Stimulated activated naive B cell treated with anti-CD40 and anti-IgM and Interleukin-4, amounts not matched to agents 10 μg/mL and 1 μg/mL and 100 μg/mL, for 72 hours (primary cell): ENCODE results near the gene ENPP7.

Experiments
- ATAC-seq, 2 donors: fragments of 150-1000 bp; cut with Tn5 transposase; replicated peaks; 2 replicates each; pipeline ENCODE4 v1.10.0; 2021; ENCODE audit warnings: moderate library complexity in 1 of 2
- DNase-seq: peaks from one replicate; pipeline ENCODE4 v3.0.0; 2021
- H3K27ac Mint-ChIP-seq: one replicate; pipeline ENCODE4 v1.8.0; 2022; ENCODE audit warnings: mild to moderate bottlenecking, mixed read lengths
- H3K27me3 Mint-ChIP-seq, 2 donors: one replicate each; pipeline ENCODE4 v1.8.0; 2022; ENCODE audit warnings: mixed read lengths in 2 of 2
- H3K36me3 Mint-ChIP-seq, 2 donors: one replicate each; pipeline ENCODE4 v1.8.0; 2022; ENCODE audit warnings: mixed read lengths in 2 of 2, mild to moderate bottlenecking in 1 of 2
- H3K4me1 Mint-ChIP-seq, 2 donors: one replicate each; pipeline ENCODE4 v1.8.0; 2022; ENCODE audit warnings: mixed read lengths in 2 of 2, mild to moderate bottlenecking in 1 of 2
- H3K4me3 Mint-ChIP-seq, 2 donors: one replicate each; pipeline ENCODE4 v1.8.0; 2022; ENCODE audit warnings: mild to moderate bottlenecking in 2 of 2, mixed read lengths in 2 of 2, moderate library complexity in 1 of 2
- H3K9me3 Mint-ChIP-seq, 2 donors: one replicate each; pipeline ENCODE4 v1.8.0; 2022; ENCODE audit warnings: mixed read lengths in 2 of 2, mild to moderate bottlenecking in 1 of 2

ENPP7 gene

DNA sequence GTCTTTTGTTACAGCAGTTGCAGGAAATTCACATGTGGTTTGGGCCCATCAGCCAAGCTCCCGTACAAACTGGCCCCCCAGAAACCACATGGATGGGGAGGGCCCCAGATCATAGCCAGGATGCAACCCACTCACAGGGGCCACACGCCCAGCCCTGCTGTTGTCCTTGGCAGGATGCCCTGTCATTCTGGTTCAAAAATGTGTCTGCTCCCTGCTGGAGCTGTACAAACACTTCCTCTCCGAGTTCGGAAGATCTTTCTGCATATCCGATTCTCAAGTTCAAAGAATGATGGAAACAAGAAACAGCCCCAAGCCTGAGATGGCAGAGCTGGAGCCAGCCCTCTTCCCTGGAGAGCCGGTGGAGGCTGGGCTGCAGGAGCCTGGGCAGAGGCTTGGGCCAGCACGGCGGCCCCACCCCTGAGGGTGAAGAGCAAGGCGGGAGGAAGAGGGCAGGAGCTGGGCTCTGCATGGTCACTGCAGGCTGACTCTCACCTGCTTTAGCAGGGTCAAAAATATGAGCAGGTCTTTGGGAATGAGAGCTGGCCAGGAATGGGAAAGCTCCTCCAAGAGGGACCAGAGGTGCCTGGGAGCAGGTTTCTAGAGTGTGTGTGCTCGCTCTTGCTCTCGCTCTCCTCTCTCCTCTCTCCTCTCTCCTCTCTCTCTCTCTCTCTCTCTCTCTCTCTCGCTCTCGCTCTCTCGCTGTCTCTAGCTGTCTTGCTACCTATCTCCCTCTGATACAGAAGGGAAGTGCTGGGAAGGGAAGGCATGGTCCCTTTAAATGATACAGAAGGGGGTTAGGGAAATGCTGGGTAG lies 34.7 kb upstream of the ENPP7 start:
- H3K27ac Mint-ChIP-seq: peak overlapping the region; percentile 33
- DNase-seq (no peak), ATAC-seq (no peak)
- H3K9me3 Mint-ChIP-seq: no peaks in the 10 kb centered on the region
- no peaks in the 10 kb centered on the region for H3K36me3 Mint-ChIP-seq
- no peak overlapping the region for H3K4me3 Mint-ChIP-seq
- peaks cover 53 to 80% of the 10 kb centered on the region in 2 donors for H3K27me3 Mint-ChIP-seq
- H3K4me1 Mint-ChIP-seq: peaks cover 14 to 18% of the 10 kb centered on the region in 2 donors

DNA sequence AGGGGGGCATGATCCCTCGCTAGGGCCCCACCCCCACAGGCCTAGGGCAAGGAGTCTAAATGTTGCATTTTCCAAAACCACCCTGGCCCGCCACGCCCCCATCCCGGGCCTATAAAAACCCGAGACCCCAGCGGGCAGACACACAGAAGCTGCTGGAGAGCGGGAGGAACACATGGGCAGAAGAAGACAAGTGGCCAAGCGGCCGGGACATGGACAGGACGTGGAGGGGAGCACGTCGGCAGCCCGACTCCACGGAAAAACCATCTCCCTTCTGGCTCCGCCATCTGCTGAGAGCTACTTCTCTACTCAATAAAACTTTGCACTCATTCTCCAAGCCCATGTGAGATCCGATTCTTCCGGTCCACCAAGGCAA lies 34.1 kb upstream of the ENPP7 start:
- peaks cover 14 to 18% of the 10 kb centered on the region in 2 donors for H3K4me1 Mint-ChIP-seq
- peak overlapping the region; percentile 33 for H3K27ac Mint-ChIP-seq
- H3K36me3 Mint-ChIP-seq: no peaks in the 10 kb centered on the region
- H3K27me3 Mint-ChIP-seq: peaks cover 55 to 82% of the 10 kb centered on the region in 2 donors
- DNase-seq (no peak), ATAC-seq (no peak)
- H3K4me3 Mint-ChIP-seq: no peak overlapping the region
- no peaks in the 10 kb centered on the region for H3K9me3 Mint-ChIP-seq

DNA sequence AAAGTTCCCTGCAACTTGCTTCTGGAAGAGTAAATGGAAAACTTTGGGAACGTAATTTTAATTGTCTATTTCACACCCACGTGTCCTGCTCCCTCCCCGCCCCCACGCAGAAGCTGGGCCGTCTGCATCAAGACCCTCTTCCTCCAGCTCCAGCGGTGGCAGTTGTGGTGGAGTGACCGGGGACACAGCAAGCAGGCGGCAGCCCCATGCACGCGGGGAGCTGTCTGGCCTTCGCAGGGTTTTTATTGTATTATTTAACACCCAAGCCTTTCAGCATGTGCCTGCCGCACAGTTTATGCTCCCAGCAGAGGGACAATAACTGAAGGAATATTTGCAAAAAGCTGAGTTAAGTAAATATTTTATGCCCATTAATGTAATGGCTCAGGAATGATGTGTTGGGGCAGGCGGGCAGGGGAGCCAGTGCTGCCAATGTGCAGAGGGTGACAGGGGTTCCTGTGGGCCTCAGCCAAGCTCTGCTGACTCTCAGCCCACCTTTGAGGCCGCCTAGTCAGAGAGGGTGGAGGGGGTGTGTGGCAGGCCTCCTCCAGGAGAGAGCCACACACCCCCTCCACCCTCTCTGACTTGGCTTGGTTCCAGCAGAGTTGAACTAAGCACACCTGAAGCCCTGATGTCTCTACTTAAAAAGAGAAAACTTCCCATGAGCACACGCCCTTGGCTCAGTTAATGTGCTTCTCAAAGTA lies 32.4 kb upstream of the ENPP7 start:
- Mint-ChIP-seq H3K4me1 (peaks cover 14 to 23% of the 10 kb centered on the region in 2 donors), H3K27ac (no peak overlapping the region), H3K9me3 (no peaks in the 10 kb centered on the region), H3K27me3 (peaks cover 50 to 79% of the 10 kb centered on the region in 2 donors), H3K4me3 (no peak overlapping the region), H3K36me3 (no peaks in the 10 kb centered on the region)
- ATAC-seq (no peak), DNase-seq (no peak)

DNA sequence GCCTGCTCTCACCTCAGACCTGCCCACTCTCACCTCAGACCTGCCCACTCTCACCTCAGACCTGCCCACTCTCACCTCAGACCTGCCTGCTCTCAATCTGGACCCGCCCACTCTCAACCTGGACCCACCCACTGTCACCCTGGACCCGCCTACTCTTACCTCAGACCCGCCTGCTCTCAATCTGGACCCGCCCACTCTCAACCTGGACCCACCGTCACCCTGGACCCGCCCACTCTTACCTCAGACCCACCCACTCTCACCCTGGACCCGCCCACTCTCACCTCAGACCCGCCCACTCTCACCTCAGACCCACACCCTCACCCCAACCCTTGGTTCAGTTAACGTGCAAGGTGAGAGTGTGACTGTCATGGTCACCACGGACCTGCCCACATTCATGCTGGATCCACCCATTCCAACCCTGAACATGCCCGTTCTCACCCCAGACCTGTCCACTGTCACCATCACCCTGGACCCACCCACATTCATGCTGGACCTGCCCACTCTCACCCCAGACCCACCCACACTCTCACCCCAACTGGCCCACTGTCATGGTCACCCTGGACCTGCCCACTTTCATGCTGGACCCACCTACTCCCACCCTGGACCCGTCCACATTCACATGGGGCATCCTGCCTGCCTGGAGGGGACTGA lies 31.2 kb upstream of the ENPP7 start:
- Mint-ChIP-seq H3K27ac (peak overlapping the region; percentile 16), H3K9me3 (peaks cover 0 to 2% of the 10 kb centered on the region in 2 donors), H3K4me1 (peaks cover 14 to 23% of the 10 kb centered on the region in 2 donors), H3K36me3 (no peaks in the 10 kb centered on the region), H3K4me3 (no peak overlapping the region), H3K27me3 (peaks cover 45 to 74% of the 10 kb centered on the region in 2 donors)
- DNase-seq (no peak), ATAC-seq (no peak)

DNA sequence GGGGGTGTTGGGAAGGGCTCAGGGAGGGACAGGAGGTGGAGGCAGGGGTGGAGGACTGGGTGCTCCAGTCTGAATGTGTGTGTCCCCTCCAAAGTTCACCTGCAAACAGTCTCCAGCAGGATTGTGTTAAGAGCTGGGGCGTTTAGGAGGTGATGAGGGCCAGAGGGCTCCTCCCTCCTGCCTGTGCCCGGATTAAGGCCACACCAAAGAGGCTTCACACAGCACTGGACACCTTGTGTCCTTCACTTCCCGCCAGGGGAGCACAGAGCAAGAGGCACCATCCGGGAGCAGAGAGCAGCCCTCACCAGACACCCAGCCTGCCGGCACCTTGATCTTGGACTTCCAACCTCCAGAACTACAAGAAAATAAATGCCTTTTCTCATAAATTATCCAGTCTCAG lies 30.2 kb upstream of the ENPP7 start:
- H3K9me3 Mint-ChIP-seq: peaks cover 0 to 2% of the 10 kb centered on the region in 2 donors
- no peaks in the 10 kb centered on the region for H3K36me3 Mint-ChIP-seq
- DNase-seq (no peak), ATAC-seq (no peak)
- peaks cover 44 to 64% of the 10 kb centered on the region in 2 donors for H3K27me3 Mint-ChIP-seq
- no peak overlapping the region for H3K27ac Mint-ChIP-seq
- peaks cover 14 to 23% of the 10 kb centered on the region in 2 donors for H3K4me1 Mint-ChIP-seq
- H3K4me3 Mint-ChIP-seq: no peak overlapping the region

DNA sequence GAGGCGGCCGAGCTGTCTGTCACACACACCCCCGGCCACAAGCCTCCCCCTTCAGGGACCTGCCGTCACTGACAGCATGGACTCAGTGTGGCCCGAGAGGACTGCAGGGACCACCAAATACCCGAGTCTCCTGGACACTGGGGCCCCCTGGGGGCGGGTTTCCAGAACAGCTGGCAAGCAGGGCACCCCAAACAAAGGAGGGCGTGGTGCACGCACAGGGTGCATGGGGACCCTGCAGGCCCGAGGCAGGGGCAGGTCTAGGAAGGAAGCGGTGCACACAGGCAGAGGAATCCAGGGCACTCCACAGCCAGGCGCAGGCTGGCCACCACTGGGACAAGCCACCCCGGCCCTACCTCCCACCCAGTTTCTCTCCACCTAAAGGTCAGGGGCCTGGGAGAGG lies 28.7 kb upstream of the ENPP7 start:
- no peaks in the 10 kb centered on the region for H3K36me3 Mint-ChIP-seq

DNA sequence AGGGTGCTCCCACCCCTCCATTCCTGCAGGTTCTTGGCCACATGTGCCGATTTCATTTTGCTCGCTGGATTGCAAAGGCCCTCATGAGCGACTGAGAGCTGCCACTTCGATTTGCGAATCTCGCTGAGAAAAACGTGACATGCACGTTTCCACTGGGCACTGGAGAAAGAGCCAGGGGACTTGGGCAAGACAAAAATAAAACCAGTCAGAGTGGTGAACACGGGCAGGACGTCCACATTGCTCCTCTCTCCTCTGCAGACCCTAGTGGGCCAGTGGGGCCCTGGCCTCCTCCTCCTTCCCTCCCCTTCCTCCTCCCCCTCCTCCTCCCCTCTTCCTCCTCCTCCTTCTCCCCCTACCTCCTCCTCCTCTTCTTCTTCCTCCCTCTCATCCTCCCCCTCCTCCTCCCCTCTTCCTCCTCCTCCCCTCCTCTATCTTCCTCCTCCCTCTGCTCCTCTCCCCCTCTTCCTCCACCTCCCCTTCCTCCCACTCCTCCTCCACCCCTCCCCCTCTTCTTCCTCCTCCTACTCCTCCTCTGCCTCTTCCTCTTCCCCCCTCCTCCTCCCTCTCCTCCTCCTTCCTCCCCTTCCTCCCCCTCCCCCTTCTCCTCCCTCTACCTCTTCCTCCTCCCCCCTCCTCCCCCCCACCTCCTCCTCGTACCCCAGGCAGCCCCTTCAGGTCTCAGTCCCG lies 28.1 kb upstream of the ENPP7 start:
- H3K27me3 Mint-ChIP-seq: peaks cover 24 to 63% of the 10 kb centered on the region in 2 donors
- no peak for ATAC-seq
- H3K27ac Mint-ChIP-seq: no peak overlapping the region
- DNase-seq: no peak
- H3K9me3 Mint-ChIP-seq: peaks cover 0 to 2% of the 10 kb centered on the region in 2 donors
- H3K4me1 Mint-ChIP-seq: peaks cover 4 to 5% of the 10 kb centered on the region in 2 donors
- H3K36me3 Mint-ChIP-seq: no peaks in the 10 kb centered on the region
- H3K4me3 Mint-ChIP-seq: no peak overlapping the region

More for the DNA sequence above, 28.7 kb upstream of the ENPP7 start:
- ATAC-seq (no peak), DNase-seq (no peak)
- Mint-ChIP-seq H3K27ac (no peak overlapping the region), H3K4me3 (no peak overlapping the region), H3K4me1 (peaks cover 8 to 11% of the 10 kb centered on the region in 2 donors), H3K27me3 (peaks cover 31 to 62% of the 10 kb centered on the region in 2 donors), H3K9me3 (peaks cover 0 to 2% of the 10 kb centered on the region in 2 donors)

DNA sequence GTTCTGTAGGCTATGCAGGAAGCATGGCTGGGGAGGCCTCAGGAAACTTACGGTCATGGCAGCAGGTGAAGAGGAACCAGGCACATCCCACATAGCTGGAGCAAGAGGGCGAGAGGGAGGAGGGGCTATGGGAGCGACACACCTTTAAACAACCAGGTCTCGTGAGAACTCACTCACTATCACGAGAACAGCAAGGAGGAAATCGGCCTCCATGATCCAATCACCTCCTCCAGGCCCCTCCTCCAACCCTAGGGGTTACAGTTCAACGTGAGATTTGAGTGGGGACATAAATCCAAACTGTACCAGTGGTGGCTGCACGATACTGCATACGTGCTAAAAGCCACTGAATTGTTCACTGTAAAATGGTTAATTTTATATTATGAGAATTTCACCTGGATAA lies 26.1 kb upstream of the ENPP7 start:
- Mint-ChIP-seq H3K27ac (no peak overlapping the region), H3K36me3 (no peaks in the 10 kb centered on the region), H3K9me3 (peaks cover 0 to 2% of the 10 kb centered on the region in 2 donors), H3K27me3 (peaks cover 24 to 60% of the 10 kb centered on the region in 2 donors), H3K4me1 (peaks cover 7 to 13% of the 10 kb centered on the region in 2 donors), H3K4me3 (no peak overlapping the region)
- DNase-seq (no peak), ATAC-seq (no peak)

DNA sequence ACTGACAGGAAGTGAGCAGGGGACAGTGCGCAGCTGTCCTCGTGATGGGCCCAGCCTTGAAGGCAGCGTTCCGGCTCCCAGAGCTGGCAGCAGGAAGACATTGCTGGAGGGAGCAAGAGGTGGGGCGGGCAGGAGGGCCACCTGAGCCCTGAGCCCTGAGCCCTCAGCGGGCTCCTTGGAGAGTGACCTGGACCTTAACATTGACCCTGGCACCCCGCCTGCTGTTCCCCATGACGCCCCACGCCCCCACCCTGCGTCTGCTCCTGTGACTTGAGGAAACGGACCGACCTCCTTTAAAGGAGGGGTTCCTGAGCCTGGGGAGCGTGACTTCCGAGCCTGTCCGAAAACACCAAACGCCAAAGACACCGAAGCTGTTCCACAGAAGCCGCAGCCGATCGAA lies 25.1 kb upstream of the ENPP7 start:
- no peak overlapping the region for H3K4me3 Mint-ChIP-seq
- DNase-seq (no peak), ATAC-seq (no peak)
- no peaks in the 10 kb centered on the region for H3K36me3 Mint-ChIP-seq
- H3K4me1 Mint-ChIP-seq: peaks cover 4 to 13% of the 10 kb centered on the region in 2 donors
- peaks cover 20 to 50% of the 10 kb centered on the region in 2 donors for H3K27me3 Mint-ChIP-seq
- H3K27ac Mint-ChIP-seq: no peak overlapping the region
- peaks cover 0 to 2% of the 10 kb centered on the region in 2 donors for H3K9me3 Mint-ChIP-seq

DNA sequence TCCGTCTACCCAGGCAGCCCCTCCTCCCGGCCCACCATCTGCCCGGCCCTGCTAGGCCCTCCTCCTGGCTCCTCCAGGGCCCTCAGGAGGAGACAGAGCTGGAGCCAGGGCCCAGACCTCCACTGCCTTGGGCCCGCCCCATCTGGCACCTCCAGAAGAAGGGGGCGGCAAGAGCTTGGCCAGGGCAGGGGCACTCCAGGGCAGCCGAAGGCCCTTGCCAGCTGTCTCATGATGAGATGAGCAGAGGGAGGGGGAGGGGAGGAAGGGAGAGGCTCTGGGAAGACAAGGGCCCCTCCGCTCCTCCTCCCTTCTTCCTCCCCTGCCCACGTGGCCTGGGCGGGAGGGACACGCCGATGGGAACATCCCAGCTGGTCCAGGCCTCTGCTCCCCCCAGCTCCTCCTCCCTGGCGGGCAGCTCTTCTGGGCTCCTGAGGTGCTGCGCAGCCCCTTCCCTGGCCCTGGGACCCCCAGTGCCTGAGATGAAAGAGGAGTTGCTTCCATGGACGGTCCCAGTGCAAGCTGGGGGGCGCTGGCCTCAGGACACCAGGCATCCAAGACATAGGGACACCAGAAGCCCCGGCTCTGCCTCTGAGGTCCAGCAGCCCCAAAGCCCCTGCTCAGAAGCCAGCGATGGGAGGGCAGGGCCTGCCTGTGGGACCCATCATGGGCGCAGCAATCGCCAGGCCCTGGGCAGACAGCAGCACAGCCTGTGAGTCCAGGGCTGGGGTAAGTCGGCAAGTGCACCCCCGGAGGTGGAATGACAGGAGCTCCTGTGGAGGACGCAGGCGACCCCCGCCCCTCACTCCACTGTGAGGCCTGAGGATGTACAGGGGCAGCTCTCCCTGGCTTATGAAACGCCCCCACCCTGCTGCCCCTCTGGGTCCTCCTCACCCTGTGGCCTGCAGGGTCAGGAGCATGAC lies 23.6 kb upstream of the ENPP7 start:
- no peak for ATAC-seq
- H3K27me3 Mint-ChIP-seq: peaks cover 24 to 52% of the 10 kb centered on the region in 2 donors

DNA sequence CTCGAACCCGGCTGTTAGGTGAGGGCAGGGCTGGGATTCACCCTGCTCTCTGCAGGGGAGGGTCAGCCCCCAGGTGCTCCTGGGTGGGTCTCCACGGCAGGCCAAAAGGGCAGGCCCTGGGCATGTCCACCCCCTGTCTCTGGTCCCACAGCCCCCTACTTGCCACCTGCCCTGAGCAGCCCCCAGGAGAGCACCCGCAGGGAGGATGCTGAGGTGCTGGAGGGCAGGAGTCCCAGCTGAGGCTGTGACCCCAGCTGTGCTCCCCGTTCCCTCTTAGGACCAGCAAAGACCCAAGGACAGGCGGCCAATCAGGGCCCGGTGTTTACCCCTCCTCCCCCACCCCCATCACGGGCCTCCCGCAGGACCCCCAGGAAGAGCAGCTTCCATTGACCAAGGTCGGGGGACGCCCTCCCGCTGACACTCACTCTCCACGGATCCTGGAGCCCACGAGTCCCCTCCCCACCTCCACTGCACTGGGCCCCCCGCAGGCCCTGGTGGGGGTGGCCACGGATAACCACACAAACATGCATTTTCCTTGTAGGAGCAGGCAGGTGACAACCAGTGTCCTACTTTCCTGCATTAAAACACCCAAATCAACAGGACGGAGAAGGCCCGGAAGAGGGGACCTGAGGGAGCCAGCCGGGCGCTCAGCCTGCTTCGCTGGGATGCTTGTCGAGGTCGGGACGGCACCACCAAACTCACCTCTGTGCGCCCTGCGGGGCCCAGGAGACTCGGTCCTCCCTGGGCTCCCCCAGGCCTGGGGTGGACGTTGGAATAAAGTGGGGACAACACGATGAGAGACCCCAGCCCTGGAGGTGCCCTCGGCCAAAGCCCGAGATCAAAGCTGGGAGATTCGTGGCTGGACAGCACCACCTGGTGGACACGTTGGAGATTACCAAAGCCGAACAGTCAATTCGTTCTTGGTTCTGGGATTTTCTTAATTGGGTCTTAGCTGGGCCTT lies 22.5 kb upstream of the ENPP7 start:
- H3K36me3 Mint-ChIP-seq: no peaks in the 10 kb centered on the region
- peaks cover 4 to 9% of the 10 kb centered on the region in 2 donors for H3K4me1 Mint-ChIP-seq
- peak overlapping the region; percentile 61 to 68 for H3K4me3 Mint-ChIP-seq
- peak; percentile 67 to 75 for ATAC-seq
- DNase-seq: peak; percentile 31
- peaks cover 0 to 2% of the 10 kb centered on the region in 2 donors for H3K9me3 Mint-ChIP-seq
- peaks cover 28 to 54% of the 10 kb centered on the region in 2 donors for H3K27me3 Mint-ChIP-seq
- H3K27ac Mint-ChIP-seq: no peak overlapping the region

More for the DNA sequence above, 23.6 kb upstream of the ENPP7 start:
- Mint-ChIP-seq H3K9me3 (peaks cover 0 to 2% of the 10 kb centered on the region in 2 donors), H3K27ac (no peak overlapping the region), H3K4me1 (peaks cover 4 to 9% of the 10 kb centered on the region in 2 donors), H3K36me3 (no peaks in the 10 kb centered on the region), H3K4me3 (no peak overlapping the region)
- DNase-seq: no peak

DNA sequence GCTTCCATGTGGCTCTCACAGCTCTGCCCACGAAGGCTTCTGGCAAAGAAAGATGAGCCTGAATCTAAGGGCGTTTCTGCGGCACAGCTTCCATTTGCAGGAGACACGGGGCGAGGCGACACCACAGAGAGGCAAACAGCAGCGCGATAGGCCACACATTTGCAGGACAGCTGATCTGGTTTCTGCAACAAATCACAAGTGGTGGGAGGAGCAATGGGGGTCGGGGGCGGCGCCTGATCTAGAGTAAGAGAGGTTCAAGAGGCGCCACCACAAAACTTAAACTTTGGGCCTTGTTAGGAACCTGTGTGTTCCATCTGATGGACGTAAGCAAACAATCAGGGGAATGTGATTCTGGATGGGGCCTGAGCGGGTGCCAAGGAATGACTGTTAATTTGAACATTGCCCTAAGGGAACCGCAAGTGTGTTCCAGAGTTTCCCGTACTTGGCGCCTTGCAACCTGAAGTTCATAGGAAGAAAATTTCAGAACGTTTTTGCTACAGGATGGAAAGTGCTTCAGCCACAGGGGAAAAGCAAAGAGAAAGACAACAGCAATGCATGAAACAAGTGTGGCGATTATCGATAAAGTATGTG lies 18.9 kb upstream of the ENPP7 start:
- ATAC-seq (no peak), DNase-seq (no peak)
- Mint-ChIP-seq H3K27ac (no peak overlapping the region), H3K4me1 (peaks cover 4 to 17% of the 10 kb centered on the region in 2 donors), H3K4me3 (no peak overlapping the region), H3K27me3 (peaks cover 40 to 60% of the 10 kb centered on the region in 2 donors), H3K36me3 (no peaks in the 10 kb centered on the region), H3K9me3 (no peaks in the 10 kb centered on the region)
